OCI-LY7 (cell line): ENCODE measurements around the gene NRSN2. TPM values are rescaled to one million over a fixed set of nuclear protein-coding genes. Genes with fewer than 3 reads are reported as not detected.

Experiments
- BruUV-seq: library from RNA; stranded (reverse); fragments of 400-500 nt; replicated peaks from 2 replicates; lab custom pipeline; 2021; lab: Mats Ljungman, UMichigan
- CTCF ChIA-PET: fragments of 300-600 bp; sonication (Branson Sonifier 250); formaldehyde crosslinking; loops from one replicate; lab custom pipeline; 2022; ENCODE audit warnings: antibody characterized with exemption; ENCODE audit not compliant: unreplicated experiment; lab: Charles Lee
- POLR2A ChIA-PET: fragments of 300-600 bp; sonication (Branson Sonifier 250); formaldehyde crosslinking; loops from one replicate; lab custom pipeline; 2022; ENCODE audit warnings: antibody characterized with exemption; lab: Charles Lee
- DNase-seq: peaks from one replicate; pipeline ENCODE4 v3.0.0-alpha.2; 2015; ENCODE audit warnings: low spot score
- H2AFZ ChIP-seq: fragments of 200-600 bp; sonication (generic), shearing (Covaris generic); 2 replicates; pipeline ENCODE4 v1.6.1; 2014; ENCODE audit warnings: mild to moderate bottlenecking, antibody characterized with exemption, low read length, moderate library complexity
- H3K27ac ChIP-seq: fragments of 200-600 bp; sonication (generic); 2 replicates; pipeline ENCODE4 v1.5.1; 2014; ENCODE audit warnings: mixed run types, low read depth, mild to moderate bottlenecking, moderate library complexity, low read length, inconsistent platforms; ENCODE audit not compliant: poor library complexity, severe bottlenecking
- H3K36me3 ChIP-seq: fragments of 200-600 bp; sonication (generic); 2 replicates; pipeline ENCODE4 v1.6.1; 2014; ENCODE audit warnings: mild to moderate bottlenecking, antibody characterized with exemption, low read length, moderate library complexity, mixed read lengths; ENCODE audit not compliant: insufficient read depth
- H3K4me1 ChIP-seq: fragments of 200-600 bp; sonication (generic); 2 replicates; pipeline ENCODE4 v1.5.1; 2014; ENCODE audit warnings: mild to moderate bottlenecking, low read length; ENCODE audit not compliant: insufficient read depth, poor library complexity, severe bottlenecking
- H3K4me2 ChIP-seq: fragments of 200-600 bp; sonication (generic); 2 replicates; pipeline ENCODE4 v1.6.1; 2014; ENCODE audit warnings: mild to moderate bottlenecking, low read length
- H3K4me3 ChIP-seq: fragments of 200-600 bp; sonication (generic); 2 replicates; pipeline ENCODE4 v1.5.1; 2014; ENCODE audit warnings: mild to moderate bottlenecking, low read depth, low read length; ENCODE audit not compliant: poor library complexity, severe bottlenecking
- H3K79me2 ChIP-seq: fragments of 200-600 bp; sonication (generic); 2 replicates; pipeline ENCODE4 v1.6.1; 2016; ENCODE audit warnings: low read depth, mild to moderate bottlenecking, low read length, moderate library complexity, mixed read lengths; ENCODE audit not compliant: insufficient read depth
- H3K9me2 ChIP-seq: fragments of 200-600 bp; sonication (generic); 2 replicates; pipeline ENCODE4 v1.6.1; 2016; ENCODE audit warnings: mild to moderate bottlenecking, low read length, mixed read lengths; ENCODE audit not compliant: insufficient read depth
- H3K9me3 ChIP-seq: fragments of 200-600 bp; sonication (generic); 2 replicates; pipeline ENCODE4 v1.6.1; 2014; ENCODE audit warnings: mild to moderate bottlenecking, mixed run types, low read length, mixed read lengths
- H4K20me1 ChIP-seq: fragments of 200-600 bp; sonication (generic); 2 replicates; pipeline ENCODE4 v1.6.1; 2014; ENCODE audit warnings: mild to moderate bottlenecking, antibody characterized with exemption, low read length, moderate library complexity, mixed read lengths; ENCODE audit not compliant: insufficient read depth
- EZH2phosphoT487 ChIP-seq: fragments of 200-600 bp; sonication (generic); IDR thresholded peaks from 2 replicates; pipeline ENCODE4 v1.6.1; 2018; ENCODE audit warnings: low read depth, borderline replicate concordance, mild to moderate bottlenecking, mixed run types, antibody characterized with exemption, low read length, moderate library complexity, mixed read lengths
- intact Hi-C: fragments of 100-400 bp; cut with micrococcal nuclease; formaldehyde crosslinking; loops from one replicate; pipeline ENCODE4 v1.10.0; 2022; ENCODE audit not compliant: unreplicated experiment
- total RNA-seq, 2 experiments: library from RNA; depleted of rRNA in 1 of 2; stranded (reverse); fragments of >200 nt in 1 of 2; shearing (Covaris generic) in 1 of 2; gene quantifications; 2 replicates each; pipeline ENCODE4 v1.2.3, GENCODE V29; 2014 to 2022
- TF ChIP-seq, protein P1 (sequence below): fragments of 200-600 bp; sonication (generic); conservative IDR thresholded peaks from 2 replicates; pipeline ENCODE4 v1.5.1; 2014; ENCODE audit warnings: mild to moderate bottlenecking, antibody characterized with exemption, low read length, moderate library complexity, mixed read lengths

Gene NRSN2
- total RNA-seq, 2 experiments from 2014 or later: 0.32 to 0.86 TPM

DNA sequence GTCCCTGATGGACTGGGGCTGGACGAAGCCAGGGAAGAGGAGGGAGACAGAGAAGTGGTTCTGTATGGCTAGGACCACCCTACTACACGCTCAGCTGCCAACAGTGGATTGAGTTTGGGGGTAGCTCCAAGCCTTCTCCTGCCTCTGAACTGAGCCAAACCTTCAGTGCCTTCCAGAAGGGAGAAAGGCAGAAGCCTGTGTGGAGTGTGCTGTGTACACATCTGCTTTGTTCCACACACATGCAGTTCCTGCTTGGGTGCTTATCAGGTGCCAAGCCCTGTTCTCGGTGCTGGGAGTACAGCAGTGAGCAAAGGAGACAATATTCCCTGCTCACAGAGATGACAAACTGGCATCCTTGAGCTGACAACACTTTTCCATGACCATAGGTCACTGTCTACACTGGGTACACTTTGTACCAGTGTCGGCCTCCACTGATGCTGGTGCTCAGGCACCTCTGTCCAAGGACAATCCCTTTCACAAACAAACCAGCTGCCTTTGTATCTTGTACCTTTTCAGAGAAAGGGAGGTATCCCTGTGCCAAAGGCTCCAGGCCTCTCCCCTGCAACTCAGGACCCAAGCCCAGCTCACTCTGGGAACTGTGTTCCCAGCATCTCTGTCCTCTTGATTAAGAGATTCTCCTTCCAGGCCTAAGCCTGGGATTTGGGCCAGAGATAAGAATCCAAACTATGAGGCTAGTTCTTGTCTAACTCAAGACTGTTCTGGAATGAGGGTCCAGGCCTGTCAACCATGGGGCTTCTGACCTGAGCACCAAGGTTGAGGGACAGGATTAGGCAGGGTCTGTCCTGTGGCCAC is 49.9 kb downstream of the NRSN2 start:
- DNase-seq: no peak
- Histone ChIP-seq H3K36me3 (peaks cover 70% of the 10 kb centered on the region), H3K9me2 (no peaks in the 10 kb centered on the region), H3K4me3 (no peak overlapping the region), H3K4me2 (no peak overlapping the region), H4K20me1 (no peaks in the 10 kb centered on the region), H3K9me3 (no peaks in the 10 kb centered on the region), H3K27ac (no peak overlapping the region), H3K4me1 (peaks cover 19% of the 10 kb centered on the region), H3K79me2 (no peaks in the 10 kb centered on the region), H2AFZ (no peak overlapping the region)
- no peak for TF ChIP-seq EZH2phosphoT487
- TF ChIP-seq, protein P1, sequence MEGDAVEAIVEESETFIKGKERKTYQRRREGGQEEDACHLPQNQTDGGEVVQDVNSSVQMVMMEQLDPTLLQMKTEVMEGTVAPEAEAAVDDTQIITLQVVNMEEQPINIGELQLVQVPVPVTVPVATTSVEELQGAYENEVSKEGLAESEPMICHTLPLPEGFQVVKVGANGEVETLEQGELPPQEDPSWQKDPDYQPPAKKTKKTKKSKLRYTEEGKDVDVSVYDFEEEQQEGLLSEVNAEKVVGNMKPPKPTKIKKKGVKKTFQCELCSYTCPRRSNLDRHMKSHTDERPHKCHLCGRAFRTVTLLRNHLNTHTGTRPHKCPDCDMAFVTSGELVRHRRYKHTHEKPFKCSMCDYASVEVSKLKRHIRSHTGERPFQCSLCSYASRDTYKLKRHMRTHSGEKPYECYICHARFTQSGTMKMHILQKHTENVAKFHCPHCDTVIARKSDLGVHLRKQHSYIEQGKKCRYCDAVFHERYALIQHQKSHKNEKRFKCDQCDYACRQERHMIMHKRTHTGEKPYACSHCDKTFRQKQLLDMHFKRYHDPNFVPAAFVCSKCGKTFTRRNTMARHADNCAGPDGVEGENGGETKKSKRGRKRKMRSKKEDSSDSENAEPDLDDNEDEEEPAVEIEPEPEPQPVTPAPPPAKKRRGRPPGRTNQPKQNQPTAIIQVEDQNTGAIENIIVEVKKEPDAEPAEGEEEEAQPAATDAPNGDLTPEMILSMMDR: no peak
- intact Hi-C loops: no loop called here
- TSS peak; percentile 54 for BruUV-seq
- ChIA-PET POLR2A (interaction anchor here (0.5 kb wide), 1 partner anchor 12 kb away, joined by 3 read pairs; no protein-coding TSS in a partner anchor), CTCF (no interaction called here)

- BruUV-seq: no TSS peak
- H3K36me3 ChIP-seq: peaks cover 62% of the 10 kb centered on the region
Measured at GRCh38 chr20:397432-398237, 50.7 kb downstream of the NRSN2 start.

More at GRCh38 chr20:397432-398237, 50.7 kb downstream of the NRSN2 start:
- POLR2A ChIA-PET: no interaction called here
- Histone ChIP-seq H3K4me2 (no peak overlapping the region), H3K27ac (no peak overlapping the region), H2AFZ (no peak overlapping the region), H3K4me3 (no peak overlapping the region), H4K20me1 (no peaks in the 10 kb centered on the region), H3K79me2 (no peaks in the 10 kb centered on the region), H3K9me2 (no peaks in the 10 kb centered on the region), H3K9me3 (no peaks in the 10 kb centered on the region), H3K4me1 (peaks cover 26% of the 10 kb centered on the region)
- CTCF ChIA-PET: no interaction called here
- DNase-seq: no peak
- no peak for TF ChIP-seq EZH2phosphoT487
- TF ChIP-seq, protein P1: no peak
- intact Hi-C loops: no loop called here
